HepG2 (cell line): ENCODE data around the gene THOC6. TPM values are rescaled to one million over a fixed set of nuclear protein-coding genes. Genes with fewer than 3 reads are reported as not detected.

Experiments used
- CBX5 ChIP-seq: sonication (generic); formaldehyde crosslinking; IDR thresholded peaks from 2 replicates; pipeline ENCODE4 v1.4.0; 2020; ENCODE audit warnings: missing genetic modification reagents, borderline replicate concordance
- DR1 ChIP-seq: sonication (generic); formaldehyde crosslinking; IDR thresholded peaks from 2 replicates; pipeline ENCODE4 v1.8.0; 2021; ENCODE audit warnings: mild to moderate bottlenecking, missing genetic modification reagents, inconsistent platforms
- JUN ChIP-seq: sonication (generic); formaldehyde crosslinking; IDR thresholded peaks from 2 replicates; pipeline ENCODE4 v1.4.0; 2020; ENCODE audit warnings: mild to moderate bottlenecking, missing genetic modification reagents
- KMT2B ChIP-seq: IDR thresholded peaks from 2 replicates; pipeline ENCODE4 v1.6.1; 2016; ENCODE audit warnings: missing genetic modification reagents, missing compliant biosample characterization
- NFE2L1 ChIP-seq: sonication (generic); formaldehyde crosslinking; IDR thresholded peaks from 2 replicates; pipeline ENCODE4 v1.4.0; 2020; ENCODE audit warnings: missing genetic modification reagents, mild to moderate bottlenecking, borderline replicate concordance
- POLR2AphosphoS5 ChIP-seq: IDR thresholded peaks from 2 replicates; pipeline ENCODE4 v1.6.1; 2012; ENCODE audit warnings: low read depth, low read length
- RORA ChIP-seq: sonication (generic); formaldehyde crosslinking; IDR thresholded peaks from 2 replicates; pipeline ENCODE4 v1.5.0; 2020; ENCODE audit warnings: mild to moderate bottlenecking, missing genetic modification reagents, moderate library complexity
- SIN3B ChIP-seq: fragments of 150-350 bp; IDR thresholded peaks from 2 replicates; pipeline ENCODE4 v1.6.1; 2014; ENCODE audit warnings: low read length
- SOX6 ChIP-seq, 2 experiments: fragments of 450-650 bp in 1 of 2; sonication (generic) in 1 of 2; formaldehyde crosslinking in 1 of 2; IDR thresholded peaks; 2 replicates each; pipeline versions ENCODE4 v1.4.0 to v1.6.1; 2017 to 2020; ENCODE audit warnings: antibody characterized with exemption in 1 of 2, mild to moderate bottlenecking in 1 of 2, missing genetic modification reagents in 1 of 2
- TARDBP ChIP-seq: sonication (generic); formaldehyde crosslinking; IDR thresholded peaks from 2 replicates; pipeline ENCODE4 v1.8.0; 2022; ENCODE audit warnings: mild to moderate bottlenecking, missing genetic modification reagents
- TBX3 ChIP-seq: fragments of 450-650 bp; IDR thresholded peaks from 2 replicates; pipeline ENCODE4 v1.6.1; 2017; ENCODE audit warnings: antibody characterized with exemption, mild to moderate bottlenecking, inconsistent platforms, borderline replicate concordance
- TP53 ChIP-seq: sonication (generic); formaldehyde crosslinking; conservative IDR thresholded peaks from 2 replicates; pipeline ENCODE4 v1.4.0; 2020; ENCODE audit warnings: missing genetic modification reagents
- TSC22D2 ChIP-seq: sonication (generic); formaldehyde crosslinking; IDR thresholded peaks from 2 replicates; pipeline ENCODE4 v1.5.1; 2020; ENCODE audit warnings: missing genetic modification reagents, mild to moderate bottlenecking, borderline replicate concordance
- ZNF468 ChIP-seq: sonication (generic); formaldehyde crosslinking; IDR thresholded peaks from 2 replicates; pipeline ENCODE4 v1.8.0; 2022; ENCODE audit warnings: mild to moderate bottlenecking, moderate library complexity, missing genetic modification reagents
- ZNF598 ChIP-seq: sonication (generic); formaldehyde crosslinking; IDR thresholded peaks from 2 replicates; pipeline ENCODE4 v1.5.1; 2020; ENCODE audit warnings: mild to moderate bottlenecking, missing genetic modification reagents, borderline replicate concordance
- polyA plus RNA-seq, 8 experiments: library from polyadenylated mRNA; depleted of rRNA in 3 of 8; stranded (reverse) in 7 of 8; unstranded in 1 of 8; fragments of >200 nt; fragmentation: Illumina TruSeq in 4 of 8; extraction: Trizol in 4 of 8; gene quantifications; 2 replicates each; pipeline versions ENCODE4 v1.2.1 to v1.2.3, GENCODE V29; 2011 to 2016; ENCODE audit warnings: low read depth in 4 of 8, missing spikeins in 1 of 8, mixed read lengths in 1 of 8; ENCODE audit not compliant: insufficient read depth in 1 of 8
- total RNA-seq, 5 experiments: library from RNA; depleted of rRNA; stranded (reverse); fragments of >200 nt; fragmentation: Illumina TruSeq; extraction: Trizol; gene quantifications; 2 replicates each; pipeline ENCODE4 v1.2.3, GENCODE V29; 2016; ENCODE audit warnings: low read depth in 1 of 5
- TF ChIP-seq, protein P1 (sequence below): sonication (generic); formaldehyde crosslinking; IDR thresholded peaks from 2 replicates; pipeline ENCODE4 v1.5.0; 2020; ENCODE audit warnings: missing genetic modification reagents, mild to moderate bottlenecking, borderline replicate concordance
- TF ChIP-seq, protein P2 (sequence below): sonication (generic); formaldehyde crosslinking; IDR thresholded peaks from 2 replicates; pipeline ENCODE4 v1.4.0; 2020; ENCODE audit warnings: mild to moderate bottlenecking, missing genetic modification reagents
- TF ChIP-seq, protein P3 (sequence below): IDR thresholded peaks from 2 replicates; pipeline ENCODE4 v1.6.1; 2016; ENCODE audit warnings: missing compliant biosample characterization, missing genetic modification reagents, borderline replicate concordance
- TF ChIP-seq, protein P4 (sequence below): sonication (generic); formaldehyde crosslinking; IDR thresholded peaks from 2 replicates; pipeline ENCODE4 v1.5.0; 2020; ENCODE audit warnings: missing genetic modification reagents
- TF ChIP-seq, protein P5 (sequence below): sonication (generic); formaldehyde crosslinking; IDR thresholded peaks from 2 replicates; pipeline ENCODE4 v1.4.0; 2020; ENCODE audit warnings: missing genetic modification reagents, borderline replicate concordance
- TF ChIP-seq, protein P6 (sequence below): sonication (generic); formaldehyde crosslinking; IDR thresholded peaks from 2 replicates; pipeline ENCODE4 v1.8.1; 2023; ENCODE audit warnings: mild to moderate bottlenecking, missing genetic modification reagents

THOC6 gene
- total and polyA plus RNA-seq, 2 of the 13 experiments (the other 11 are each of a cell fraction or from before 2014, with no cell fraction given) = 32.1 to 37.0 TPM

DNA sequence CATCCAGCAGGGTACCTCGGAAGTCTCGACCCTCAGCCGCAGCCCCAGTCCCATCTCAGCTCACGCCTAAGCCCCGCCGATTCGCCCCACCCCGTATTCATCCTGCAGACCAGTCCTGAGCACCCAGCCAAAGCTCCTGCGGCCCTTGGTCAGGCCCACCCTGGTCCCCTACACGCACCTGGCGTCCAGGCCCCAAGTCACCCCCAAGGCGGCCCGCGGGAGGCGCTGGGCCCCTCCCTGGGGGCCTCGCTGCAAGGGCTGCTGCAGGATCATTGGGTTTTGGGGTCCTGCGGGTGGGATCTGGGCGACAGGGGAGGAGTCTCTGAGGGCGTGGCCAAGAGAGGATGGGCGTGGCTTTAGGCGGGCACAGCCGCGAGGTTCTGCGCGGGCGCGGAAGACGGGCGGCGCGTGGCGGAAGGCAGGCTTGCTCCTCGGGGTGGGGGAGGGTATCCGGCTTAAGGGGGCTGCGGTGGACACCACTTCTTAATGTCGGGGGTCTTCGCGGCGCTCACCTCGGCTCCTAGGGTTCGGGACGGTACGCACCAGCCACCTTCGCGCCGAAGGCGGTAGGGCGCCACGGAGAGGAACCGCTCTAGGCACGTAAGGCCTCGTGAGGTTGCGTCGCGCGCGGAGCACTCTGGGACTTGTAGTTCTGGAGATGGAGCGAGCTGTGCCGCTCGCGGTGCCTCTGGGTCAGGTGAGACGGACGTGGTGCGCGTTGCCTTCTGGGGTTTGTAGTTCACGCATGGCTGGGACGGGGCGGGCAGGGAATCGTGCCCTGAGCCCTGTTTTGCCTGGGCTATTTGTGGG lies at the start of gene THOC6, which contains the start of gene HCFC1R1 (continued):
- TF ChIP-seq TBX3 (no peak), TSC22D2 (CRISPR knock-in tag) (peak; percentile 56; the same call in 1 of the 2 replicates), JUN (CRISPR knock-in tag) (0 out of 2 replicates have a peak, but pooled peaks have one; percentile 45), TARDBP (CRISPR knock-in tag) (peak; percentile 97), DR1 (CRISPR knock-in tag) (peak; percentile 25; the same call in 1 of the 2 replicates), SOX6 (IDR thresholded peaks at IDR 0.05) (no peak), SOX6 (CRISPR knock-in tag; IDR thresholded peaks at IDR 0.05) (peak; percentile 26; the same call in 1 of the 2 replicates), ZNF468 (no peak), RORA (no peak), CBX5 (CRISPR knock-in tag) (peak; percentile 76), SIN3B (no peak), NFE2L1 (CRISPR knock-in tag) (no peak), TP53 (CRISPR knock-in tag) (no peak), POLR2AphosphoS5 (peak; percentile 79), ZNF598 (CRISPR knock-in tag) (peak; percentile 98; the same call in 1 of the 2 replicates), KMT2B (CRISPR knock-in tag) (peak; percentile 69)
- TF ChIP-seq, protein P1, sequence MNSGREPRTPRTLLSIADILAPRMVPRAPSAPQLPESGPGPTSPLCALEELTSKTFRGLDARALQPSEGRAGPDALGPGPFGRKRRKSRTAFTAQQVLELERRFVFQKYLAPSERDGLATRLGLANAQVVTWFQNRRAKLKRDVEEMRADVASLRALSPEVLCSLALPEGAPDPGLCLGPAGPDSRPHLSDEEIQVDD (CRISPR knock-in tag) = no peak; the same call in 1 of the 2 replicates
- TF ChIP-seq, protein P2, sequence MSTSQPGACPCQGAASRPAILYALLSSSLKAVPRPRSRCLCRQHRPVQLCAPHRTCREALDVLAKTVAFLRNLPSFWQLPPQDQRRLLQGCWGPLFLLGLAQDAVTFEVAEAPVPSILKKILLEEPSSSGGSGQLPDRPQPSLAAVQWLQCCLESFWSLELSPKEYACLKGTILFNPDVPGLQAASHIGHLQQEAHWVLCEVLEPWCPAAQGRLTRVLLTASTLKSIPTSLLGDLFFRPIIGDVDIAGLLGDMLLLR = 0 out of 2 replicates have a peak, but pooled peaks have one; percentile 20
- TF ChIP-seq, protein P3, sequence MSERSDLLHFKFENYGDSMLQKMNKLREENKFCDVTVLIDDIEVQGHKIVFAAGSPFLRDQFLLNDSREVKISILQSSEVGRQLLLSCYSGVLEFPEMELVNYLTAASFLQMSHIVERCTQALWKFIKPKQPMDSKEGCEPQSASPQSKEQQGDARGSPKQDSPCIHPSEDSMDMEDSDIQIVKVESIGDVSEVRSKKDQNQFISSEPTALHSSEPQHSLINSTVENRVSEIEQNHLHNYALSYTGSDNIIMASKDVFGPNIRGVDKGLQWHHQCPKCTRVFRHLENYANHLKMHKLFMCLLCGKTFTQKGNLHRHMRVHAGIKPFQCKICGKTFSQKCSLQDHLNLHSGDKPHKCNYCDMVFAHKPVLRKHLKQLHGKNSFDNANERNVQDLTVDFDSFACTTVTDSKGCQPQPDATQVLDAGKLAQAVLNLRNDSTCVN (CRISPR knock-in tag) = 0 out of 2 replicates have a peak, but pooled peaks have one; percentile 74
- TF ChIP-seq, protein P4, sequence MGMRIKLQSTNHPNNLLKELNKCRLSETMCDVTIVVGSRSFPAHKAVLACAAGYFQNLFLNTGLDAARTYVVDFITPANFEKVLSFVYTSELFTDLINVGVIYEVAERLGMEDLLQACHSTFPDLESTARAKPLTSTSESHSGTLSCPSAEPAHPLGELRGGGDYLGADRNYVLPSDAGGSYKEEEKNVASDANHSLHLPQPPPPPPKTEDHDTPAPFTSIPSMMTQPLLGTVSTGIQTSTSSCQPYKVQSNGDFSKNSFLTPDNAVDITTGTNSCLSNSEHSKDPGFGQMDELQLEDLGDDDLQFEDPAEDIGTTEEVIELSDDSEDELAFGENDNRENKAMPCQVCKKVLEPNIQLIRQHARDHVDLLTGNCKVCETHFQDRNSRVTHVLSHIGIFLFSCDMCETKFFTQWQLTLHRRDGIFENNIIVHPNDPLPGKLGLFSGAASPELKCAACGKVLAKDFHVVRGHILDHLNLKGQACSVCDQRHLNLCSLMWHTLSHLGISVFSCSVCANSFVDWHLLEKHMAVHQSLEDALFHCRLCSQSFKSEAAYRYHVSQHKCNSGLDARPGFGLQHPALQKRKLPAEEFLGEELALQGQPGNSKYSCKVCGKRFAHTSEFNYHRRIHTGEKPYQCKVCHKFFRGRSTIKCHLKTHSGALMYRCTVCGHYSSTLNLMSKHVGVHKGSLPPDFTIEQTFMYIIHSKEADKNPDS (CRISPR knock-in tag) = no peak
- TF ChIP-seq, protein P5, sequence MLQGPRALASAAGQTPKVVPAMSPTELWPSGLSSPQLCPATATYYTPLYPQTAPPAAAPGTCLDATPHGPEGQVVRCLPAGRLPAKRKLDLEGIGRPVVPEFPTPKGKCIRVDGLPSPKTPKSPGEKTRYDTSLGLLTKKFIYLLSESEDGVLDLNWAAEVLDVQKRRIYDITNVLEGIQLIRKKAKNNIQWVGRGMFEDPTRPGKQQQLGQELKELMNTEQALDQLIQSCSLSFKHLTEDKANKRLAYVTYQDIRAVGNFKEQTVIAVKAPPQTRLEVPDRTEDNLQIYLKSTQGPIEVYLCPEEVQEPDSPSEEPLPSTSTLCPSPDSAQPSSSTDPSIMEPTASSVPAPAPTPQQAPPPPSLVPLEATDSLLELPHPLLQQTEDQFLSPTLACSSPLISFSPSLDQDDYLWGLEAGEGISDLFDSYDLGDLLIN = no peak
- TF ChIP-seq, protein P6, sequence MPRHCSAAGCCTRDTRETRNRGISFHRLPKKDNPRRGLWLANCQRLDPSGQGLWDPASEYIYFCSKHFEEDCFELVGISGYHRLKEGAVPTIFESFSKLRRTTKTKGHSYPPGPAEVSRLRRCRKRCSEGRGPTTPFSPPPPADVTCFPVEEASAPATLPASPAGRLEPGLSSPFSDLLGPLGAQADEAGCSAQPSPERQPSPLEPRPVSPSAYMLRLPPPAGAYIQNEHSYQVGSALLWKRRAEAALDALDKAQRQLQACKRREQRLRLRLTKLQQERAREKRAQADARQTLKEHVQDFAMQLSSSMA = peak; percentile 29; the same call in 1 of the 2 replicates
